Panc1 (cell line): ENCODE measurements around the gene IL1RAPL1. TPM values are rescaled to one million over a fixed set of nuclear protein-coding genes. Genes with fewer than 3 reads are reported as not detected.

Experiments used
- ATAC-seq: fragments of 200-7000 bp; cut with Tn5 transposase; 2 replicates; pipeline ENCODE4 v1.9.1; 2020; ENCODE audit warnings: mild to moderate bottlenecking, moderate library complexity
- BruUV-seq: library from RNA; stranded (reverse); fragments of 400-500 nt; replicated peaks from 2 replicates; lab custom pipeline; 2021; lab: Mats Ljungman, UMichigan
- CTCF ChIA-PET: fragments of 300-600 bp; sonication (Branson Sonifier 250); formaldehyde crosslinking; loops from one replicate; lab custom pipeline; 2022; ENCODE audit warnings: antibody characterized with exemption; lab: Charles Lee
- POLR2A ChIA-PET: fragments of 300-600 bp; sonication (Branson Sonifier 250); formaldehyde crosslinking; loops from one replicate; lab custom pipeline; 2022; ENCODE audit warnings: antibody characterized with exemption; lab: Charles Lee
- DNase-seq: peaks from one replicate; pipeline ENCODE4 v3.0.0-alpha.2; 2010; ENCODE audit warnings: low read depth, low spot score
- H3K27ac ChIP-seq: 2 replicates; pipeline ENCODE4 v1.5.1; 2011; ENCODE audit warnings: mild to moderate bottlenecking, low read length, inconsistent platforms
- H3K27me3 ChIP-seq: fragments of 200-500 bp; sonication (Bioruptor generic); 2 replicates; pipeline ENCODE4 v1.6.0; 2014; ENCODE audit warnings: low read length, inconsistent platforms; ENCODE audit not compliant: control insufficient read depth, insufficient read depth
- H3K36me3 ChIP-seq: fragments of 200-500 bp; sonication (Bioruptor generic); 2 replicates; pipeline ENCODE4 v1.5.1; 2014; ENCODE audit warnings: inconsistent platforms, mild to moderate bottlenecking, low read length, moderate library complexity; ENCODE audit not compliant: control insufficient read depth, insufficient read depth
- H3K4me1 ChIP-seq: 2 replicates; pipeline ENCODE4 v1.5.1; 2011; ENCODE audit warnings: inconsistent platforms, mild to moderate bottlenecking, low read length, moderate library complexity; ENCODE audit not compliant: control insufficient read depth, insufficient read depth
- H3K4me3 ChIP-seq, 2 experiments: 2 replicates each; pipeline ENCODE4 v1.5.1; 2011 to 2012; ENCODE audit warnings: low read depth in 2 of 2, low read length in 2 of 2, mild to moderate bottlenecking in 2 of 2, inconsistent platforms in 1 of 2, moderate library complexity in 1 of 2
- H3K9me3 ChIP-seq: fragments of 200-500 bp; sonication (Bioruptor generic); 2 replicates; pipeline ENCODE4 v1.5.1; 2014; ENCODE audit warnings: low read depth, mild to moderate bottlenecking, inconsistent platforms, low read length, moderate library complexity; ENCODE audit not compliant: control insufficient read depth, insufficient read depth
- POLR2AphosphoS5 ChIP-seq: IDR thresholded peaks from 2 replicates; pipeline ENCODE4 v1.6.1; 2012; ENCODE audit warnings: mild to moderate bottlenecking, low read depth, low read length, moderate library complexity
- SIN3A ChIP-seq: IDR thresholded peaks from 2 replicates; pipeline ENCODE4 v1.6.1; 2012; ENCODE audit warnings: low read depth, mild to moderate bottlenecking, low read length, moderate library complexity, borderline replicate concordance; ENCODE audit not compliant: insufficient read depth
- TCF7L2 ChIP-seq: IDR thresholded peaks from 2 replicates; pipeline ENCODE4 v1.6.1; 2011; ENCODE audit warnings: mild to moderate bottlenecking, low read depth, low read length, inconsistent platforms
- in situ Hi-C: cut with HindIII; loops from 2 replicates; pipeline ENCODE4 v1.10.0; 2016; ENCODE audit warnings: low sequenced_read_pairs, low pct_unique_long_range_greater_than_20kb
- intact Hi-C: fragments of 100-400 bp; cut with micrococcal nuclease; formaldehyde crosslinking; loops from one replicate; pipeline ENCODE4 v1.10.0; 2022; ENCODE audit not compliant: unreplicated experiment
- total RNA-seq: library from RNA; stranded (reverse); gene quantifications from one replicate; pipeline ENCODE4 v1.2.1, GENCODE V29; 2021; ENCODE audit not compliant: unreplicated experiment
- TF ChIP-seq, protein P1 (sequence below): fragments of 450-650 bp; IDR thresholded peaks from 2 replicates; pipeline ENCODE4 v1.5.1; 2017; ENCODE audit warnings: mild to moderate bottlenecking
- TF ChIP-seq, protein P2 (sequence below), 2 experiments: IDR thresholded peaks; 2 replicates each; pipeline ENCODE4 v1.6.1; 2011 to 2012; ENCODE audit warnings: low read depth in 2 of 2, control low read depth in 1 of 2, low read length in 1 of 2, mild to moderate bottlenecking in 1 of 2, moderate library complexity in 1 of 2; ENCODE audit not compliant: insufficient read depth in 1 of 2

IL1RAPL1 gene
- total RNA-seq, 1 experiment from 2014 or later, result 0.59 TPM

- Histone ChIP-seq H3K36me3 (no peaks in the 10 kb centered on the region), H3K4me1 (no peaks in the 10 kb centered on the region), H3K27ac (no peak overlapping the region), H3K9me3 (no peaks in the 10 kb centered on the region), H3K27me3 (no peaks in the 10 kb centered on the region), H3K4me3 (no peak overlapping the region)
- no peak for TF ChIP-seq SIN3A
- TF ChIP-seq, protein P1, sequence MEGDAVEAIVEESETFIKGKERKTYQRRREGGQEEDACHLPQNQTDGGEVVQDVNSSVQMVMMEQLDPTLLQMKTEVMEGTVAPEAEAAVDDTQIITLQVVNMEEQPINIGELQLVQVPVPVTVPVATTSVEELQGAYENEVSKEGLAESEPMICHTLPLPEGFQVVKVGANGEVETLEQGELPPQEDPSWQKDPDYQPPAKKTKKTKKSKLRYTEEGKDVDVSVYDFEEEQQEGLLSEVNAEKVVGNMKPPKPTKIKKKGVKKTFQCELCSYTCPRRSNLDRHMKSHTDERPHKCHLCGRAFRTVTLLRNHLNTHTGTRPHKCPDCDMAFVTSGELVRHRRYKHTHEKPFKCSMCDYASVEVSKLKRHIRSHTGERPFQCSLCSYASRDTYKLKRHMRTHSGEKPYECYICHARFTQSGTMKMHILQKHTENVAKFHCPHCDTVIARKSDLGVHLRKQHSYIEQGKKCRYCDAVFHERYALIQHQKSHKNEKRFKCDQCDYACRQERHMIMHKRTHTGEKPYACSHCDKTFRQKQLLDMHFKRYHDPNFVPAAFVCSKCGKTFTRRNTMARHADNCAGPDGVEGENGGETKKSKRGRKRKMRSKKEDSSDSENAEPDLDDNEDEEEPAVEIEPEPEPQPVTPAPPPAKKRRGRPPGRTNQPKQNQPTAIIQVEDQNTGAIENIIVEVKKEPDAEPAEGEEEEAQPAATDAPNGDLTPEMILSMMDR, result no peak
- TF ChIP-seq, protein P2, sequence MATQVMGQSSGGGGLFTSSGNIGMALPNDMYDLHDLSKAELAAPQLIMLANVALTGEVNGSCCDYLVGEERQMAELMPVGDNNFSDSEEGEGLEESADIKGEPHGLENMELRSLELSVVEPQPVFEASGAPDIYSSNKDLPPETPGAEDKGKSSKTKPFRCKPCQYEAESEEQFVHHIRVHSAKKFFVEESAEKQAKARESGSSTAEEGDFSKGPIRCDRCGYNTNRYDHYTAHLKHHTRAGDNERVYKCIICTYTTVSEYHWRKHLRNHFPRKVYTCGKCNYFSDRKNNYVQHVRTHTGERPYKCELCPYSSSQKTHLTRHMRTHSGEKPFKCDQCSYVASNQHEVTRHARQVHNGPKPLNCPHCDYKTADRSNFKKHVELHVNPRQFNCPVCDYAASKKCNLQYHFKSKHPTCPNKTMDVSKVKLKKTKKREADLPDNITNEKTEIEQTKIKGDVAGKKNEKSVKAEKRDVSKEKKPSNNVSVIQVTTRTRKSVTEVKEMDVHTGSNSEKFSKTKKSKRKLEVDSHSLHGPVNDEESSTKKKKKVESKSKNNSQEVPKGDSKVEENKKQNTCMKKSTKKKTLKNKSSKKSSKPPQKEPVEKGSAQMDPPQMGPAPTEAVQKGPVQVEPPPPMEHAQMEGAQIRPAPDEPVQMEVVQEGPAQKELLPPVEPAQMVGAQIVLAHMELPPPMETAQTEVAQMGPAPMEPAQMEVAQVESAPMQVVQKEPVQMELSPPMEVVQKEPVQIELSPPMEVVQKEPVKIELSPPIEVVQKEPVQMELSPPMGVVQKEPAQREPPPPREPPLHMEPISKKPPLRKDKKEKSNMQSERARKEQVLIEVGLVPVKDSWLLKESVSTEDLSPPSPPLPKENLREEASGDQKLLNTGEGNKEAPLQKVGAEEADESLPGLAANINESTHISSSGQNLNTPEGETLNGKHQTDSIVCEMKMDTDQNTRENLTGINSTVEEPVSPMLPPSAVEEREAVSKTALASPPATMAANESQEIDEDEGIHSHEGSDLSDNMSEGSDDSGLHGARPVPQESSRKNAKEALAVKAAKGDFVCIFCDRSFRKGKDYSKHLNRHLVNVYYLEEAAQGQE (IDR thresholded peaks at IDR 0.05; ENCODE audit: insufficient read depth in 1 of 2, low read depth in 2 of 2, low read length in 1 of 2), result no peak
- no peak for TF ChIP-seq TCF7L2
- ChIA-PET CTCF (no interaction called here), POLR2A (no interaction called here)
- ATAC-seq, result no peak
- in situ Hi-C loops, result no loop called here
- BruUV-seq, result no TSS peak
- no peak for DNase-seq
- intact Hi-C loops, result no loop called here
These were observed 1200.4 kb downstream of the IL1RAPL1 start for GRCh38 chrX:29787656-29788055.

- POLR2A ChIA-PET, result no interaction called here
- BruUV-seq, result no TSS peak
- in situ Hi-C loops, result no loop called here
- ATAC-seq (no peak), DNase-seq (no peak)
- intact Hi-C loops, result no loop called here
- Histone ChIP-seq H3K4me3 (no peak overlapping the region), H3K9me3 (no peaks in the 10 kb centered on the region), H3K4me1 (no peaks in the 10 kb centered on the region), H3K36me3 (no peaks in the 10 kb centered on the region), H3K27ac (no peak overlapping the region), H3K27me3 (no peaks in the 10 kb centered on the region)
- TF ChIP-seq, protein P1, result no peak
- TF ChIP-seq, protein P2 (IDR thresholded peaks at IDR 0.05; ENCODE audit: insufficient read depth in 1 of 2, low read depth in 2 of 2, low read length in 1 of 2), result no peak
- TF ChIP-seq SIN3A (no peak), POLR2AphosphoS5 (no peak), TCF7L2 (no peak)
- CTCF ChIA-PET, result interaction anchor here (0.7 kb wide), 1 partner anchor 59 kb away, joined by 3 read pairs; no protein-coding TSS in a partner anchor
These were observed 1201.9 kb downstream of the IL1RAPL1 start for GRCh38 chrX:29788991-29789699.
